Mesendoderm (in vitro differentiated cells): ENCODE results near the gene DYSF.

Experiments
- DNase-seq: peaks from one replicate; pipeline ENCODE4 v3.0.0; 2013
- H2AK5ac ChIP-seq: 2 replicates; pipeline ENCODE4 v1.6.1; 2013; ENCODE audit warnings: low read length, inconsistent platforms
- H2BK120ac ChIP-seq: 2 replicates; pipeline ENCODE4 v1.6.1; 2013; ENCODE audit warnings: low read depth, mild to moderate bottlenecking, low read length, moderate library complexity, mixed read lengths
- H2BK15ac ChIP-seq: replicated peaks from 2 replicates; pipeline ENCODE4 v1.6.1; 2013; ENCODE audit warnings: low read depth, mild to moderate bottlenecking, moderate library complexity
- H2BK5ac ChIP-seq: 2 replicates; pipeline ENCODE4 v1.6.1; 2013; ENCODE audit warnings: low read length, inconsistent platforms
- H3K18ac ChIP-seq: 2 replicates; pipeline ENCODE4 v1.6.1; 2013; ENCODE audit warnings: mild to moderate bottlenecking, low read length, mixed read lengths
- H3K23ac ChIP-seq: one replicate; pipeline ENCODE4 v1.6.1; 2013; ENCODE audit warnings: low read length
- H3K27ac ChIP-seq: 2 replicates; pipeline ENCODE4 v1.5.1; 2013; ENCODE audit warnings: low read depth, mild to moderate bottlenecking, inconsistent platforms, low read length, moderate library complexity
- H3K27me3 ChIP-seq: 2 replicates; pipeline ENCODE4 v1.6.1; 2013; ENCODE audit warnings: low read length, control low read depth, mild to moderate bottlenecking, inconsistent platforms; ENCODE audit not compliant: insufficient read depth, poor library complexity
- H3K36me3 ChIP-seq: 2 replicates; pipeline ENCODE4 v1.6.1; 2013; ENCODE audit warnings: low read length, inconsistent platforms; ENCODE audit not compliant: control insufficient read depth, insufficient read depth
- H3K4ac ChIP-seq: one replicate; pipeline ENCODE4 v1.6.1; 2013; ENCODE audit warnings: low read depth, mild to moderate bottlenecking, low read length, moderate library complexity
- H3K4me1 ChIP-seq: 2 replicates; pipeline ENCODE4 v1.6.1; 2013; ENCODE audit warnings: low read depth, low read length, inconsistent platforms; ENCODE audit not compliant: control insufficient read depth
- H3K4me2 ChIP-seq: 2 replicates; pipeline ENCODE4 v1.6.1; 2013; ENCODE audit warnings: low read length
- H3K4me3 ChIP-seq: 2 replicates; pipeline ENCODE4 v1.5.1; 2013; ENCODE audit warnings: mild to moderate bottlenecking, low read length
- H3K56ac ChIP-seq: one replicate; pipeline ENCODE4 v1.6.1; 2013; ENCODE audit warnings: low read length
- H3K79me1 ChIP-seq: 2 replicates; pipeline ENCODE4 v1.6.1; 2013; ENCODE audit warnings: low read length, inconsistent platforms
- H3K79me2 ChIP-seq: 2 replicates; pipeline ENCODE4 v1.6.1; 2013; ENCODE audit warnings: mild to moderate bottlenecking, low read length; ENCODE audit not compliant: control insufficient read depth, insufficient read depth
- H3K9ac ChIP-seq: 2 replicates; pipeline ENCODE4 v1.6.1; 2013; ENCODE audit warnings: low read length, inconsistent platforms
- H4K5ac ChIP-seq: one replicate; pipeline ENCODE4 v1.6.1; 2013; ENCODE audit warnings: low read length
- H4K8ac ChIP-seq: one replicate; pipeline ENCODE4 v1.6.1; 2013; ENCODE audit warnings: low read depth, mild to moderate bottlenecking, control low read depth, low read length, moderate library complexity
- WGBS: extraction: QIAGEN DNeasy Blood & Tissue Kit; methylation state at CpG from one replicate; pipeline ENCODE4 v1.1.7; 2013; ENCODE audit warnings: low lambda C conversion rate, missing lambda C conversion rate; ENCODE audit not compliant: insufficient coverage; ENCODE audit errors: extremely low coverage; 5-methylcytosine and 5-hydroxymethylcytosine counted together

Gene DYSF

DNA sequence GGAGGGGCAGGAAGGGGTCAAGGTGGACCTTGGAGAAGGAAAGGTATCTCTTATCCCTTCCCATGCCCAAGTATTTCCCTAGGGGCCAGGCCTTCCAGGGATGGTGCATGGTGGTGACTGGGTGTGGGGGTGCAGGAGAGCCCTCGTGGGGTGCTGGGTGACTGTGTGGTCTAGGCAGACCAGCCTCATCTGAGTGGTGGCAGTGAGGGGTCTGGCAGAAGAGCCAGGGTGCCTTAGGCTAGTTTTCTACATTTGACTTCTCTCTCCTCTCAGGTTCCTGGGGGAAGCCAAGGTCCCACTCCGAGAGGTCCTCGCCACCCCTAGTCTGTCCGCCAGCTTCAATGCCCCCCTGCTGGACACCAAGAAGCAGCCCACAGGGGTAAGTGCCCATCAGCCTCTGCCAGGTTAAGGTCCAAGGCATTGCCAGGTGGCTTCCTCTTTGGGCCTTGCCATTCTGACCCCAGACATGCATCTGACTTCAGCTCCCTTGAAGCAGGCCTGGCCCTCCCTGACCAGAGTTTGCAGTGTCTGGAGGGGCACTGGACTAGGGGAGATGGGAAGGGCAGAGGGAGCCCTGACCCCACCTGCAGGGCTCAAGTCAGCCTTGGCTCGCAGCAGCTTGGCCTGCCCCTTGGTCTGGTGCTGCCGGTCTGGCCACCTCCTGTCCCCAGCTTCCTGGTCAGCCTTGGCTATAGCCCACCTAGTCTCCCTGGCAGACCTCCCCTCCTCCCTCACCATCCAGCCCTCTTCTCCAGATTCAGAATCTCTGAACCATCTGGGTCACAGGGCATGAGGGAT lies 49.8 kb downstream of the DYSF start:
- no peak for DNase-seq
- H3K4me3 ChIP-seq: no peak overlapping the region
- H2AK5ac ChIP-seq: no peak overlapping the region
- H3K18ac ChIP-seq: no peak overlapping the region
- H3K27me3 ChIP-seq: no peaks in the 10 kb centered on the region
- H4K8ac ChIP-seq: no peak overlapping the region
- no peak overlapping the region for H3K27ac ChIP-seq
- H3K79me1 ChIP-seq: no peaks in the 10 kb centered on the region
- no peaks in the 10 kb centered on the region for H3K79me2 ChIP-seq
- H4K5ac ChIP-seq: no peak overlapping the region
- no peak overlapping the region for H3K23ac ChIP-seq
- no peak overlapping the region for H3K56ac ChIP-seq
- peaks cover 16% of the 10 kb centered on the region for H3K4me1 ChIP-seq
- no peak overlapping the region for H3K4me2 ChIP-seq
- WGBS: no CpG with 5 or more reads among the region's 6 CpGs
- H3K4ac ChIP-seq: no peak overlapping the region
- H2BK120ac ChIP-seq: no peak overlapping the region
- no peak overlapping the region for H2BK15ac ChIP-seq
- no peak overlapping the region for H3K9ac ChIP-seq
- H2BK5ac ChIP-seq: no peak overlapping the region
- no peaks in the 10 kb centered on the region for H3K36me3 ChIP-seq

DNA sequence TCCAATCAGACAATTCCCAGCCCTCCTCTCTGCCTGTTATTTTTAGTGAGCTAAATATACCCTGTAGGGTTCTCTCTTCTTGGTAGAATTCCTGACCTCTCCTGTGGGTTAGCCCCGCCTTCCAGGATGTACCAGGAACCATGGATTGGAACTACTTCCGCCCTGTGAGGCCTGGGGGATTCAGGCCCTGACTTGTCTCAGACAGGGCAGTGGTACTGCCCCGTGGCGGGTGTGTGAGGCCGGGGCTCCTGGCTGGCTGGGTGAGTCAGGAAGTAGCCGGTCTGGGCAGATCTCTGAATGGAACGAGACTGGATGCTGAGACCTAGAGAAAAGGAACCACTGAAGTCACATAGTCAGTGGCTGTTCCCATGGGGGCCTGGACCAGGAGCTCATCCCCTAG lies 50.5 kb downstream of the DYSF start:
- no peaks in the 10 kb centered on the region for H3K36me3 ChIP-seq
- H3K23ac ChIP-seq: no peak overlapping the region
- no peak overlapping the region for H2BK15ac ChIP-seq
- no peak overlapping the region for H2BK120ac ChIP-seq
- WGBS: no CpG with 5 or more reads among the region's 7 CpGs
- DNase-seq: no peak
- H3K4me2 ChIP-seq: no peak overlapping the region
- no peak overlapping the region for H2BK5ac ChIP-seq
- H3K4me1 ChIP-seq: peaks cover 13% of the 10 kb centered on the region
- H3K4ac ChIP-seq: no peak overlapping the region
- no peaks in the 10 kb centered on the region for H3K79me2 ChIP-seq
- H3K9ac ChIP-seq: no peak overlapping the region
- H3K27me3 ChIP-seq: no peaks in the 10 kb centered on the region
- no peak overlapping the region for H3K27ac ChIP-seq
- no peak overlapping the region for H4K5ac ChIP-seq
- no peak overlapping the region for H3K18ac ChIP-seq
- H4K8ac ChIP-seq: no peak overlapping the region
- H3K56ac ChIP-seq: no peak overlapping the region
- no peaks in the 10 kb centered on the region for H3K79me1 ChIP-seq
- H3K4me3 ChIP-seq: no peak overlapping the region
- H2AK5ac ChIP-seq: no peak overlapping the region

DNA sequence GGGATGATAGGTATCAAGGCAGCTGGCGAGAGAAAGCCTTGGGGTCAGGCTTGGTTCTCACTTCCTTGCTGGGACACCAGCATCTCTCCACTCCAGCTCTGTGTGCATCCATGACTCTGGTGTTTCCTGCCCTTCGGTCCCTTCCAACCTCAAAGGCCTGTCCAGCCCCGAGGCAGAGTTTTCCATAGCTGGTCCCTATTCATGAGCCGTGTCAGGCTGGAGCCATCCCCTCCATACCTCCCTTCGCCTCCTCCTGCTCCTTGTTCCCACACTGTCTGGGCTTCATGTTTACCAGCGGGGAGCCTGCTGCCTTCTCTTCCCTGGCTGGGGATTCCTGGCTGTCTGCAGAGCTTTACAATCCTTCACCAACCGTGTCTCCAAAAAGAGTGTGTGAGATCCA lies 51.2 kb downstream of the DYSF start:
- Histone ChIP-seq H4K8ac (no peak overlapping the region), H2BK5ac (no peak overlapping the region), H3K4me1 (peaks cover 11% of the 10 kb centered on the region), H3K79me2 (no peaks in the 10 kb centered on the region), H3K18ac (no peak overlapping the region), H2BK120ac (no peak overlapping the region), H4K5ac (no peak overlapping the region), H3K9ac (no peak overlapping the region), H3K4me3 (no peak overlapping the region), H3K36me3 (no peaks in the 10 kb centered on the region), H3K4ac (no peak overlapping the region), H3K79me1 (no peaks in the 10 kb centered on the region), H3K27ac (no peak overlapping the region), H3K4me2 (no peak overlapping the region), H2AK5ac (no peak overlapping the region), H3K27me3 (no peaks in the 10 kb centered on the region), H3K56ac (no peak overlapping the region), H3K23ac (no peak overlapping the region), H2BK15ac (no peak overlapping the region)
- no CpG with 5 or more reads among the region's 7 CpGs for WGBS
- no peak for DNase-seq

DNA sequence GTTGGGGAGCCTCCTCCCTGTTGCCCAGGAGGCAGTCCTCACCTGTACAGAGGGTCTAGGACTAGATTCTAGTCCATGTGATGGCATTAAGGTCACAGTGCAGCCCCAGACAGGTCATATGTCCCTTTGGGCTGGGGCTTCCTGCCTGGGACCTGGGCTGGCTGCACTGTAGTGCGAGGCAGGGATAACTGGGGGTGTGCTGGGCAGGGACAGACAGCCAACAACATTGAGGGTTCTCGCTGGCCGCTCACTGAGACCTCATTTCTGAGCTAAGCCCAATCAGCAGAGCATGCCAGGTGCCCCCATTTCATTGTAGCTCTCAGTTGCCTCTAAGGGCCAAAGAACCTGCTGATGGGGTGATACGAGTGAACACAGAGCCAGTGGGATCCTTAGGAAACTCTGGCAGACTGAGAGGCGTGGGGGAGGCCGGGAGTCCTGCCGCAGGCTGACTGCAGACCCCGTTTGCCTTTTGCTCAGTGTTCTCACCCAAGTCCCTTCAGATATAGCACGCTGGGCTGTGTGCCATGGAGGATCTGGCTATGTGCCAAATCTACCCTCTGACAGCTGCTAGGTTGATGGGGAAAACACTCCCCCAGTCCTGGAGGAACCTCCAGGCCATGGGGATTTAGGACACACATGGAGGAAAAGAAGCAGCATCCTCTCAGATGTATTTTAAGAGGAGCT lies 51.9 kb downstream of the DYSF start:
- no peak overlapping the region for H2BK120ac ChIP-seq
- no peaks in the 10 kb centered on the region for H3K27me3 ChIP-seq
- no peak overlapping the region for H4K8ac ChIP-seq
- H3K36me3 ChIP-seq: no peaks in the 10 kb centered on the region
- no peak overlapping the region for H3K56ac ChIP-seq
- no peak for DNase-seq
- no peak overlapping the region for H3K4me3 ChIP-seq
- H2BK15ac ChIP-seq: no peak overlapping the region
- peaks cover 7% of the 10 kb centered on the region for H3K4me1 ChIP-seq
- H4K5ac ChIP-seq: no peak overlapping the region
- no peaks in the 10 kb centered on the region for H3K79me1 ChIP-seq
- no peak overlapping the region for H2BK5ac ChIP-seq
- H2AK5ac ChIP-seq: no peak overlapping the region
- WGBS: no CpG with 5 or more reads among the region's 9 CpGs
- H3K79me2 ChIP-seq: no peaks in the 10 kb centered on the region
- no peak overlapping the region for H3K9ac ChIP-seq
- no peak overlapping the region for H3K18ac ChIP-seq
- no peak overlapping the region for H3K4ac ChIP-seq
- no peak overlapping the region for H3K23ac ChIP-seq
- no peak overlapping the region for H3K27ac ChIP-seq
- H3K4me2 ChIP-seq: no peak overlapping the region

DNA sequence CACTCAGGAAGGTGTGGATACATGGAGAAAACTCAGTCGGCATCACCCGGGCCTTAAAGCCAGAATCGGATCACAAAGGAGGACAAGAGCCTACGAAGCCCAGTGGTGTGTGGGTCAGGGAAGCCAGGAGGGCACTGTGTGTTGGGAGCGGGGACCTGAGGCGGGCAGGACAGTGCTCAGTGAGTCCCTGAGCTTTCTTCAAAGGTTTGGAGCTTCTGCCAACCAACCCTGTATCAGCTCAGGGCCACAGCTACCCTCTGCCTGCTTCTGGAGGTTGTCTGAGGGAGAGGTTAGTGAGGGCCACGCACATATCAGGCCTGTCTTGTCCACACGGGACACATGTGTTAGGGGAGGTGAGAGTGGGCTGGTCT lies 52.4 kb downstream of the DYSF start:
- Histone ChIP-seq H4K8ac (no peak overlapping the region), H3K4me2 (no peak overlapping the region), H3K18ac (no peak overlapping the region), H3K79me1 (no peaks in the 10 kb centered on the region), H2BK15ac (no peak overlapping the region), H3K9ac (no peak overlapping the region), H3K4ac (no peak overlapping the region), H3K56ac (no peak overlapping the region), H3K4me3 (no peak overlapping the region), H2BK120ac (no peak overlapping the region), H3K27me3 (no peaks in the 10 kb centered on the region), H3K4me1 (peaks cover 3% of the 10 kb centered on the region), H3K27ac (no peak overlapping the region), H3K79me2 (no peaks in the 10 kb centered on the region), H4K5ac (no peak overlapping the region), H3K36me3 (no peaks in the 10 kb centered on the region), H2BK5ac (no peak overlapping the region), H3K23ac (no peak overlapping the region), H2AK5ac (no peak overlapping the region)
- WGBS: no CpG with 5 or more reads among the region's 8 CpGs
- DNase-seq: no peak
